ENCODE data around the gene TSPAN15. TPM values are rescaled to one million over a fixed set of nuclear protein-coding genes. Genes with fewer than 3 reads are reported as not detected.

Gene TSPAN15
- total and polyA plus RNA-seq, 2 experiments from 2014 or later: 6.6 to 10.1 TPM

- Histone ChIP-seq H3K9me2 (ENCODE audit: insufficient read depth) (no peaks in the 10 kb centered on the region), H3K4me3 (no peak overlapping the region)
Measured at GRCh38 chr10:69406816-69407580, 44.3 kb upstream of the TSPAN15 start.

More at GRCh38 chr10:69406816-69407580, 44.3 kb upstream of the TSPAN15 start:
- peaks cover 3% of the 10 kb centered on the region; the same call in 1 of the 2 replicates for H3F3A ChIP-seq (replicated peaks; ENCODE audit: low read depth)
- H4K20me1 ChIP-seq (replicated peaks; ENCODE audit: insufficient read depth): no peaks in the 10 kb centered on the region
- peak overlapping the region; percentile 51 for H3K4me2 ChIP-seq
- no peak overlapping the region; the same call in 1 of the 2 replicates for H3K27ac Mint-ChIP-seq
- peaks cover 23% of the 10 kb centered on the region; the same call in 1 of the 2 replicates for H3K4me1 ChIP-seq (ENCODE audit: insufficient read depth)
- no peak overlapping the region for H2AFZ ChIP-seq
- peaks cover 21% of the 10 kb centered on the region for H3K36me3 Mint-ChIP-seq (ENCODE audit: low read depth)
- no peak for DNase-seq (ENCODE audit: low spot score)
- H3K36me3 ChIP-seq (ENCODE audit: insufficient read depth): no peaks in the 10 kb centered on the region
- no peaks in the 10 kb centered on the region; the same call in 2 of the 3 replicates for H3K9me3 Mint-ChIP-seq
- H3K79me2 ChIP-seq (replicated peaks; ENCODE audit: insufficient read depth): no peaks in the 10 kb centered on the region
- TF ChIP-seq CREB1 (CRISPR knock-in tag; IDR thresholded peaks at IDR 0.05; ENCODE audit: low read depth): no peak
- TF ChIP-seq JUNB (IDR thresholded peaks at IDR 0.05; ENCODE audit: unreplicated experiment): no peak
- no peak for TF ChIP-seq EZH2phosphoT487 (IDR thresholded peaks at IDR 0.05; ENCODE audit: unreplicated experiment)
- TF ChIP-seq EZH2 (IDR thresholded peaks at IDR 0.05; ENCODE audit: low read depth, unreplicated experiment): no peak
- TF ChIP-seq STAT1 (IDR thresholded peaks at IDR 0.05; ENCODE audit: unreplicated experiment): no peak
- TF ChIP-seq CTCF (conservative IDR thresholded peaks at IDR 0.05; ENCODE audit: low read depth in 2 of 2): no peak
- TF ChIP-seq ZNF462 (CRISPR knock-in tag; IDR thresholded peaks at IDR 0.05): no peak
- TF ChIP-seq ZNF331 (CRISPR knock-in tag; IDR thresholded peaks at IDR 0.05; ENCODE audit: low read depth): no peak
- TF ChIP-seq NANOG (IDR thresholded peaks at IDR 0.05; ENCODE audit: borderline replicate concordance): no peak
- TF ChIP-seq, protein P1, sequence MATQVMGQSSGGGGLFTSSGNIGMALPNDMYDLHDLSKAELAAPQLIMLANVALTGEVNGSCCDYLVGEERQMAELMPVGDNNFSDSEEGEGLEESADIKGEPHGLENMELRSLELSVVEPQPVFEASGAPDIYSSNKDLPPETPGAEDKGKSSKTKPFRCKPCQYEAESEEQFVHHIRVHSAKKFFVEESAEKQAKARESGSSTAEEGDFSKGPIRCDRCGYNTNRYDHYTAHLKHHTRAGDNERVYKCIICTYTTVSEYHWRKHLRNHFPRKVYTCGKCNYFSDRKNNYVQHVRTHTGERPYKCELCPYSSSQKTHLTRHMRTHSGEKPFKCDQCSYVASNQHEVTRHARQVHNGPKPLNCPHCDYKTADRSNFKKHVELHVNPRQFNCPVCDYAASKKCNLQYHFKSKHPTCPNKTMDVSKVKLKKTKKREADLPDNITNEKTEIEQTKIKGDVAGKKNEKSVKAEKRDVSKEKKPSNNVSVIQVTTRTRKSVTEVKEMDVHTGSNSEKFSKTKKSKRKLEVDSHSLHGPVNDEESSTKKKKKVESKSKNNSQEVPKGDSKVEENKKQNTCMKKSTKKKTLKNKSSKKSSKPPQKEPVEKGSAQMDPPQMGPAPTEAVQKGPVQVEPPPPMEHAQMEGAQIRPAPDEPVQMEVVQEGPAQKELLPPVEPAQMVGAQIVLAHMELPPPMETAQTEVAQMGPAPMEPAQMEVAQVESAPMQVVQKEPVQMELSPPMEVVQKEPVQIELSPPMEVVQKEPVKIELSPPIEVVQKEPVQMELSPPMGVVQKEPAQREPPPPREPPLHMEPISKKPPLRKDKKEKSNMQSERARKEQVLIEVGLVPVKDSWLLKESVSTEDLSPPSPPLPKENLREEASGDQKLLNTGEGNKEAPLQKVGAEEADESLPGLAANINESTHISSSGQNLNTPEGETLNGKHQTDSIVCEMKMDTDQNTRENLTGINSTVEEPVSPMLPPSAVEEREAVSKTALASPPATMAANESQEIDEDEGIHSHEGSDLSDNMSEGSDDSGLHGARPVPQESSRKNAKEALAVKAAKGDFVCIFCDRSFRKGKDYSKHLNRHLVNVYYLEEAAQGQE (IDR thresholded peaks at IDR 0.05; ENCODE audit: unreplicated experiment): no peak
- no peak for TF ChIP-seq ZNF114 (CRISPR knock-in tag; IDR thresholded peaks at IDR 0.05)
- no peak for TF ChIP-seq POLR2AphosphoS5 (IDR thresholded peaks at IDR 0.05; ENCODE audit: low read depth)
- no peak for TF ChIP-seq ETS1 (IDR thresholded peaks at IDR 0.05)
- H3K4me1 Mint-ChIP-seq: peaks cover 42% of the 10 kb centered on the region
- peaks cover 4% of the 10 kb centered on the region; the same call in 1 of the 2 replicates for H3K27me3 ChIP-seq (ENCODE audit: insufficient read depth)
- no peak overlapping the region for H3K4me3 Mint-ChIP-seq
- H3K27me3 Mint-ChIP-seq (ENCODE audit: insufficient read depth, low read depth, poor library complexity): peaks cover 21% of the 10 kb centered on the region
- no peak overlapping the region for H3K27ac ChIP-seq (ENCODE audit: low read depth)
- ATAC-seq: no peak

Data from GM23338 (cell line).